Adrenal gland (tissue), 12 donors: Measurements from ENCODE around the gene LSM11. TPM values are rescaled to one million over a fixed set of nuclear protein-coding genes. Genes with fewer than 3 reads are reported as not detected.

ENCODE experiments used
- DNase-seq, 7 donors: peaks; one replicate each; pipeline ENCODE4 v3.0.0-alpha.2; 2019 to 2020
- H3K27ac ChIP-seq, 5 donors: fragments of 200-600 bp; sonication (generic) in 4 of 5; 1 replicate in 3 of 5; 2 replicates in 2 of 5; pipeline versions ENCODE4 v1.5.1 to v1.8.0; 2016 to 2020; ENCODE audit warnings: mild to moderate bottlenecking in 1 of 5
- H3K27me3 ChIP-seq: fragments of 200-600 bp; 2 replicates; pipeline ENCODE4 v1.8.0; 2021
- H3K36me3 ChIP-seq, 2 donors: fragments of 200-600 bp; replicated peaks in 1 of 2; 1 replicate in 1 of 2; 2 replicates in 1 of 2; pipeline versions ENCODE4 v1.5.1 to v1.8.0; 2018 to 2022
- H3K4me1 ChIP-seq, 2 donors: fragments of 200-600 bp; replicated peaks in 1 of 2; 1 replicate in 1 of 2; 2 replicates in 1 of 2; pipeline versions ENCODE4 v1.5.1 to v1.8.0; 2018 to 2021
- H3K4me3 ChIP-seq, 4 donors: fragments of 200-600 bp; sonication (generic) in 3 of 4; one replicate each; pipeline ENCODE4 v1.5.1; 2016 to 2018
- H3K9me3 ChIP-seq, 3 donors: fragments of 200-600 bp; sonication (generic) in 1 of 3; replicated peaks in 1 of 3; 1 replicate in 2 of 3; 2 replicates in 1 of 3; pipeline versions ENCODE4 v1.5.1 to v1.8.0; 2016 to 2021
- CTCF ChIP-seq, 6 experiments: fragments of 450-650 bp in 4 of 6; fragments of 200-600 bp in 2 of 6; sonication (generic) in 1 of 6; IDR thresholded peaks; 1 replicate in 5 of 6; 2 replicates in 1 of 6; pipeline versions ENCODE4 v1.5.1 to v1.8.0; 2016 to 2021; ENCODE audit warnings: antibody characterized with exemption in 6 of 6, mild to moderate bottlenecking in 2 of 6, moderate library complexity in 1 of 6
- POLR2A ChIP-seq, 2 donors: fragments of 450-650 bp; IDR thresholded peaks; one replicate each; pipeline ENCODE4 v1.6.1; 2017; ENCODE audit warnings: antibody characterized with exemption in 2 of 2, mild to moderate bottlenecking in 2 of 2, moderate library complexity in 1 of 2
- WGBS, 4 donors: extraction: QIAGEN DNeasy Blood & Tissue Kit in 2 of 4; methylation state at CpG; one replicate each; pipeline versions ENCODE4 v1.1.5 to v1.1.7; 2013 to 2017; 5-methylcytosine and 5-hydroxymethylcytosine counted together
- intact Hi-C, 2 donors: fragments of 100-400 bp; cut with DNase I; formaldehyde crosslinking; loops; one replicate each; pipeline versions ENCODE4 v1.14.1 to v1.15.0; 2022 to 2023
- polyA plus RNA-seq, 3 donors: library from polyadenylated mRNA; stranded (reverse); fragments of 200-250 nt in 2 of 3; fragments of 350-450 nt in 1 of 3; fragmentation: Illumina TruSeq in 1 of 3; extraction: RNeasy Lipid Tissue Mini Kit (QIAGEN cat#74804) in 1 of 3; gene quantifications; one replicate each; pipeline ENCODE4 v1.2.3, GENCODE V29; 2013 to 2014
- total RNA-seq, 9 donors: library from RNA; depleted of rRNA in 4 of 9; stranded (reverse); fragments of >200 nt in 4 of 9; fragments of 120-200 nt in 1 of 9; fragmentation: NEBNext Ultra II Directional in 1 of 9; extraction: Animal tissue kit (Norgen Biotek cat#: 25700) in 1 of 9; gene quantifications; one replicate each; pipeline versions ENCODE4 v1.1.0 to v1.2.4, GENCODE V29; 2013 to 2023
- donor health status: healthy with polysubstance abuse.
- donor health status: Bipolar disorder and iron deficiency.
- donor health status: DM: yes; HTN: yes; CAD: no.
- donor health status: DM: no; HTN: no; CAD: no.
- donor health status: DM: no; HTN: no; CAD: no.
- donor health status: DM: yes; HTN: yes; CAD: no.

The LSM11 gene
- total and polyA plus RNA-seq, 12 donors = 1.0 to 28.2 (median 4.3) TPM

- TF ChIP-seq CTCF (IDR thresholded peaks at IDR 0.05) (no peak), POLR2A (IDR thresholded peaks at IDR 0.05) (no peak)
Measured at GRCh38 chr5:157747766-157748700, 4.5 kb downstream of the LSM11 start.

GRCh38 chr5:157748760-157749461 is 5.4 kb downstream of the LSM11 start:
- DNase-seq = peak in 6 of 7 donors; percentile 46 to 74 (median 70)
- Histone ChIP-seq H3K9me3 (no peaks in the 10 kb centered on the region), H3K4me1 (peaks cover 0 to 19% of the 10 kb centered on the region in 2 donors), H3K27me3 (no peaks in the 10 kb centered on the region), H3K36me3 (peaks cover 0 to 15% of the 10 kb centered on the region in 2 donors), H3K27ac (peak overlapping the region in 2 of 5 donors; percentile 36 to 55), H3K4me3 (no peak overlapping the region)
- no peak for TF ChIP-seq CTCF (IDR thresholded peaks at IDR 0.05)
- TF ChIP-seq POLR2A (IDR thresholded peaks at IDR 0.05) = peak in 1 of 2 donors; percentile 12
- 37 to 65% (median 49%) methylated on average over 4 of the region's 4 CpGs for WGBS, 4 donors
- intact Hi-C loops = no loop called here

More at GRCh38 chr5:157747766-157748700, 4.5 kb downstream of the LSM11 start:
- Histone ChIP-seq H3K27ac (peak overlapping the region in 2 of 5 donors; percentile 36 to 55), H3K36me3 (peaks cover 0 to 10% of the 10 kb centered on the region in 2 donors), H3K9me3 (no peaks in the 10 kb centered on the region), H3K27me3 (no peaks in the 10 kb centered on the region), H3K4me1 (peaks cover 0 to 21% of the 10 kb centered on the region in 2 donors), H3K4me3 (no peak overlapping the region)
- DNase-seq = no peak
- intact Hi-C loops = no loop called here
- 81 to 90% (median 89%) methylated on average over 8 of the region's 8 CpGs for WGBS, 4 donors

- Histone ChIP-seq H3K4me3 (no peak overlapping the region), H3K27ac (peak overlapping the region in 1 of 5 donors; percentile 55), H3K36me3 (peaks cover 0 to 15% of the 10 kb centered on the region in 2 donors), H3K27me3 (no peaks in the 10 kb centered on the region), H3K4me1 (peaks cover 0 to 18% of the 10 kb centered on the region in 2 donors), H3K9me3 (no peaks in the 10 kb centered on the region)
- 79 to 90% (median 84%) methylated on average over 11 of the region's 11 CpGs for WGBS, 4 donors
- DNase-seq = no peak
- TF ChIP-seq POLR2A (IDR thresholded peaks at IDR 0.05) = no peak
- TF ChIP-seq CTCF (IDR thresholded peaks at IDR 0.05) = no peak
- intact Hi-C loops = no loop called here
Measured at GRCh38 chr5:157749462-157749799, 5.9 kb downstream of the LSM11 start.

GRCh38 chr5:157750320-157750719 is 6.8 kb downstream of the LSM11 start:
- no peaks in the 10 kb centered on the region for H3K9me3 ChIP-seq
- peaks cover 0 to 22% of the 10 kb centered on the region in 2 donors for H3K36me3 ChIP-seq
- peaks cover 0 to 9% of the 10 kb centered on the region in 2 donors for H3K4me1 ChIP-seq
- H3K4me3 ChIP-seq = no peak overlapping the region
- no peak for TF ChIP-seq POLR2A (IDR thresholded peaks at IDR 0.05)
- no peak for TF ChIP-seq CTCF (IDR thresholded peaks at IDR 0.05)
- intact Hi-C loops = no loop called here
- peak in 1 of 7 donors; percentile 27 for DNase-seq
- H3K27ac ChIP-seq = no peak overlapping the region
- H3K27me3 ChIP-seq = no peaks in the 10 kb centered on the region
- 47 to 77% (median 66%) methylated on average over 1 of the region's 1 CpG for WGBS, 4 donors
